H1 (cell line): ENCODE results near the gene MOB2. TPM values are rescaled to one million over a fixed set of nuclear protein-coding genes. Genes with fewer than 3 reads are reported as not detected.

Experiments
- GABPA ChIP-seq: IDR thresholded peaks from 2 replicates; pipeline ENCODE4 v1.6.1; 2011; ENCODE audit warnings: mild to moderate bottlenecking, low read length, moderate library complexity, borderline replicate concordance; ENCODE audit not compliant: insufficient read depth
- polyA plus RNA-seq, 7 experiments: library from polyadenylated mRNA; depleted of rRNA in 3 of 7; stranded (reverse) in 5 of 7; unstranded in 2 of 7; fragments of >200 nt in 5 of 7; fragments of 200-250 nt in 2 of 7; gene quantifications; 1 replicate in 5 of 7; 2 replicates in 1 of 7; 4 replicates in 1 of 7; pipeline versions ENCODE4 v1.2.1 to v1.2.3, GENCODE V29; 2011 to 2013; ENCODE audit warnings: missing spikeins in 2 of 7, mixed read lengths in 2 of 7
- total RNA-seq: library from RNA; stranded (reverse); fragmentation: NEBNext Ultra II Directional; extraction: Animal tissue kit (Norgen Biotek cat#: 25700); gene quantifications from 2 replicates; pipeline ENCODE4 v1.2.1, GENCODE V29; 2021
- TF ChIP-seq, protein P1 (sequence below): fragments of 300-600 bp; sonication (generic); IDR thresholded peaks from 2 replicates; pipeline ENCODE4 v1.7.1; 2012; ENCODE audit warnings: low read length, moderate library complexity, mild to moderate bottlenecking, inconsistent platforms; ENCODE audit not compliant: insufficient replicate concordance

Gene MOB2
- total and polyA plus RNA-seq, 2 of the 8 experiments (the other 6 are each of a cell fraction or from before 2014, with no cell fraction given): 18.6 to 28.2 TPM

DNA sequence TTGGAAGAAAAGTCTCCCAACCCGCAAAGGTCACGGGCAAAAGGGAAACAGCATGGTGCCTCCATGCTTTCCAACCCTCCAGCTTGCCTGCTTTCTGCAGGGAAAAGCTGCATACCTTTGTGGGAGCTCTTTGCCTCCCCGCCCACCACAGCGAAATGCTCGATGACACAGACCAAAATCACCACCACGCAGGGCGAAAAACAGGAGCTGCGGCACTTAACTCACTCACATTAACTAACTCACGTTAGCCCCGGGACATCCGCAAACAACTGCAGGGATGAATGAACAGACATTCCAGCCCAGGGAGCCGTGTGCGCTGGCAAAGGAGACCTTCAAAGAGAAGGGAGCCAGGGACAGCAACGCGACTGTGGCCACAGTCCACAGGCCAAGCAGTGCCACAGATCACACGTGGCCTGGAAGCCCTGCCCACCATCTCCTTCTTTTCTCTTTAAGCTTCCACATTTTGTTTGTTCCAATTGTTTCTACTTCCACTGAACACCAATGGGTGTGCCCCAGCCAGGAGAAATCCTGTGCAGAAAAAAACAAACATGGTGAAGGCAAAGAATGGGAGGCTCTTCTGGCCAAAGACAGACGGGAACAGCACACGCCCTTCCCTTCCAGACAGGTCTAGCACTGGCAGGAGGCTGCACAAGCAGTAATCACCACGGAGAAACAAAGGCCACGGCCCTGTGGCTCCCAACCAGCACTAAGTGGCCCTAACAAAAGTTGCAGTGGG is 46.2 kb upstream of the MOB2 start (continued):
- TF ChIP-seq, protein P1, sequence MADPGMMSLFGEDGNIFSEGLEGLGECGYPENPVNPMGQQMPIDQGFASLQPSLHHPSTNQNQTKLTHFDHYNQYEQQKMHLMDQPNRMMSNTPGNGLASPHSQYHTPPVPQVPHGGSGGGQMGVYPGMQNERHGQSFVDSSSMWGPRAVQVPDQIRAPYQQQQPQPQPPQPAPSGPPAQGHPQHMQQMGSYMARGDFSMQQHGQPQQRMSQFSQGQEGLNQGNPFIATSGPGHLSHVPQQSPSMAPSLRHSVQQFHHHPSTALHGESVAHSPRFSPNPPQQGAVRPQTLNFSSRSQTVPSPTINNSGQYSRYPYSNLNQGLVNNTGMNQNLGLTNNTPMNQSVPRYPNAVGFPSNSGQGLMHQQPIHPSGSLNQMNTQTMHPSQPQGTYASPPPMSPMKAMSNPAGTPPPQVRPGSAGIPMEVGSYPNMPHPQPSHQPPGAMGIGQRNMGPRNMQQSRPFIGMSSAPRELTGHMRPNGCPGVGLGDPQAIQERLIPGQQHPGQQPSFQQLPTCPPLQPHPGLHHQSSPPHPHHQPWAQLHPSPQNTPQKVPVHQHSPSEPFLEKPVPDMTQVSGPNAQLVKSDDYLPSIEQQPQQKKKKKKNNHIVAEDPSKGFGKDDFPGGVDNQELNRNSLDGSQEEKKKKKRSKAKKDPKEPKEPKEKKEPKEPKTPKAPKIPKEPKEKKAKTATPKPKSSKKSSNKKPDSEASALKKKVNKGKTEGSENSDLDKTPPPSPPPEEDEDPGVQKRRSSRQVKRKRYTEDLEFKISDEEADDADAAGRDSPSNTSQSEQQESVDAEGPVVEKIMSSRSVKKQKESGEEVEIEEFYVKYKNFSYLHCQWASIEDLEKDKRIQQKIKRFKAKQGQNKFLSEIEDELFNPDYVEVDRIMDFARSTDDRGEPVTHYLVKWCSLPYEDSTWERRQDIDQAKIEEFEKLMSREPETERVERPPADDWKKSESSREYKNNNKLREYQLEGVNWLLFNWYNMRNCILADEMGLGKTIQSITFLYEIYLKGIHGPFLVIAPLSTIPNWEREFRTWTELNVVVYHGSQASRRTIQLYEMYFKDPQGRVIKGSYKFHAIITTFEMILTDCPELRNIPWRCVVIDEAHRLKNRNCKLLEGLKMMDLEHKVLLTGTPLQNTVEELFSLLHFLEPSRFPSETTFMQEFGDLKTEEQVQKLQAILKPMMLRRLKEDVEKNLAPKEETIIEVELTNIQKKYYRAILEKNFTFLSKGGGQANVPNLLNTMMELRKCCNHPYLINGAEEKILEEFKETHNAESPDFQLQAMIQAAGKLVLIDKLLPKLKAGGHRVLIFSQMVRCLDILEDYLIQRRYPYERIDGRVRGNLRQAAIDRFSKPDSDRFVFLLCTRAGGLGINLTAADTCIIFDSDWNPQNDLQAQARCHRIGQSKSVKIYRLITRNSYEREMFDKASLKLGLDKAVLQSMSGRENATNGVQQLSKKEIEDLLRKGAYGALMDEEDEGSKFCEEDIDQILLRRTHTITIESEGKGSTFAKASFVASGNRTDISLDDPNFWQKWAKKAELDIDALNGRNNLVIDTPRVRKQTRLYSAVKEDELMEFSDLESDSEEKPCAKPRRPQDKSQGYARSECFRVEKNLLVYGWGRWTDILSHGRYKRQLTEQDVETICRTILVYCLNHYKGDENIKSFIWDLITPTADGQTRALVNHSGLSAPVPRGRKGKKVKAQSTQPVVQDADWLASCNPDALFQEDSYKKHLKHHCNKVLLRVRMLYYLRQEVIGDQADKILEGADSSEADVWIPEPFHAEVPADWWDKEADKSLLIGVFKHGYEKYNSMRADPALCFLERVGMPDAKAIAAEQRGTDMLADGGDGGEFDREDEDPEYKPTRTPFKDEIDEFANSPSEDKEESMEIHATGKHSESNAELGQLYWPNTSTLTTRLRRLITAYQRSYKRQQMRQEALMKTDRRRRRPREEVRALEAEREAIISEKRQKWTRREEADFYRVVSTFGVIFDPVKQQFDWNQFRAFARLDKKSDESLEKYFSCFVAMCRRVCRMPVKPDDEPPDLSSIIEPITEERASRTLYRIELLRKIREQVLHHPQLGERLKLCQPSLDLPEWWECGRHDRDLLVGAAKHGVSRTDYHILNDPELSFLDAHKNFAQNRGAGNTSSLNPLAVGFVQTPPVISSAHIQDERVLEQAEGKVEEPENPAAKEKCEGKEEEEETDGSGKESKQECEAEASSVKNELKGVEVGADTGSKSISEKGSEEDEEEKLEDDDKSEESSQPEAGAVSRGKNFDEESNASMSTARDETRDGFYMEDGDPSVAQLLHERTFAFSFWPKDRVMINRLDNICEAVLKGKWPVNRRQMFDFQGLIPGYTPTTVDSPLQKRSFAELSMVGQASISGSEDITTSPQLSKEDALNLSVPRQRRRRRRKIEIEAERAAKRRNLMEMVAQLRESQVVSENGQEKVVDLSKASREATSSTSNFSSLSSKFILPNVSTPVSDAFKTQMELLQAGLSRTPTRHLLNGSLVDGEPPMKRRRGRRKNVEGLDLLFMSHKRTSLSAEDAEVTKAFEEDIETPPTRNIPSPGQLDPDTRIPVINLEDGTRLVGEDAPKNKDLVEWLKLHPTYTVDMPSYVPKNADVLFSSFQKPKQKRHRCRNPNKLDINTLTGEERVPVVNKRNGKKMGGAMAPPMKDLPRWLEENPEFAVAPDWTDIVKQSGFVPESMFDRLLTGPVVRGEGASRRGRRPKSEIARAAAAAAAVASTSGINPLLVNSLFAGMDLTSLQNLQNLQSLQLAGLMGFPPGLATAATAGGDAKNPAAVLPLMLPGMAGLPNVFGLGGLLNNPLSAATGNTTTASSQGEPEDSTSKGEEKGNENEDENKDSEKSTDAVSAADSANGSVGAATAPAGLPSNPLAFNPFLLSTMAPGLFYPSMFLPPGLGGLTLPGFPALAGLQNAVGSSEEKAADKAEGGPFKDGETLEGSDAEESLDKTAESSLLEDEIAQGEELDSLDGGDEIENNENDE: no peak
- no peak for TF ChIP-seq GABPA
